Neural cell (in vitro differentiated cells): Measurements from ENCODE around the gene PIK3R1. TPM values are rescaled to one million over a fixed set of nuclear protein-coding genes. Genes with fewer than 3 reads are reported as not detected.

Source experiments
- H2AFZ ChIP-seq: fragments of 200-600, 300-800 bp; sonication (generic), shearing (Covaris generic); 2 replicates; pipeline ENCODE4 v1.6.0; 2014; ENCODE audit warnings: low read depth, mild to moderate bottlenecking, antibody characterized with exemption, low read length, moderate library complexity
- H3F3A ChIP-seq: fragments of 200-600 bp; shearing (Covaris generic); 2 replicates; pipeline ENCODE4 v1.6.1; 2016; ENCODE audit warnings: mild to moderate bottlenecking, moderate library complexity, mixed read lengths, antibody characterized with exemption, low read length; ENCODE audit not compliant: insufficient read depth, poor library complexity, severe bottlenecking
- H3K27ac ChIP-seq: fragments of 200-600, 300-800 bp; sonication (generic), shearing (Covaris generic); 2 replicates; pipeline ENCODE4 v1.5.1; 2014; ENCODE audit warnings: mild to moderate bottlenecking, low read length, moderate library complexity
- H3K27me3 ChIP-seq: fragments of 300-800, 200-600 bp; sonication (generic), shearing (Covaris generic); 2 replicates; pipeline ENCODE4 v1.6.0; 2014; ENCODE audit warnings: mild to moderate bottlenecking, low read depth, low read length, moderate library complexity; ENCODE audit not compliant: insufficient read depth
- H3K36me3 ChIP-seq: fragments of 300-800, 200-600 bp; sonication (generic), shearing (Covaris generic); 2 replicates; pipeline ENCODE4 v1.5.1; 2014; ENCODE audit warnings: mild to moderate bottlenecking, antibody characterized with exemption, low read length, moderate library complexity; ENCODE audit not compliant: insufficient read depth
- H3K4me2 ChIP-seq: fragments of 300-800, 200-600 bp; sonication (generic), shearing (Covaris generic); 2 replicates; pipeline ENCODE4 v1.6.0; 2014; ENCODE audit warnings: mild to moderate bottlenecking, low read length
- H3K4me3 ChIP-seq: fragments of 300-800, 200-600 bp; sonication (generic), shearing (Covaris generic); 2 replicates; pipeline ENCODE4 v1.5.1; 2014; ENCODE audit warnings: mild to moderate bottlenecking, low read length, moderate library complexity
- H3K79me2 ChIP-seq: fragments of 200-600 bp; shearing (Covaris generic); replicated peaks from 2 replicates; pipeline ENCODE4 v1.6.0; 2014; ENCODE audit warnings: mild to moderate bottlenecking, low read length, moderate library complexity; ENCODE audit not compliant: insufficient read depth
- H3K9ac ChIP-seq: fragments of 300-800, 200-600 bp; sonication (generic), shearing (Covaris generic); 2 replicates; pipeline ENCODE4 v1.6.1; 2016; ENCODE audit warnings: mild to moderate bottlenecking, low read length, mixed read lengths
- H3K9me2 ChIP-seq: fragments of 200-600 bp; shearing (Covaris generic); 2 replicates; pipeline ENCODE4 v1.6.1; 2016; ENCODE audit warnings: mild to moderate bottlenecking, low read length, mixed read lengths; ENCODE audit not compliant: insufficient read depth
- H3K9me3 ChIP-seq: fragments of 200-600, 300-800 bp; sonication (generic), shearing (Covaris generic); 2 replicates; pipeline ENCODE4 v1.6.1; 2016; ENCODE audit warnings: mild to moderate bottlenecking, mixed run types, low read length, moderate library complexity, mixed read lengths
- H4K20me1 ChIP-seq: fragments of 200-600 bp; shearing (Covaris generic); 2 replicates; pipeline ENCODE4 v1.6.1; 2016; ENCODE audit warnings: mild to moderate bottlenecking, mixed run types; ENCODE audit not compliant: insufficient read depth
- EP300 ChIP-seq: fragments of 450-650 bp; conservative IDR thresholded peaks from 2 replicates; pipeline ENCODE4 v1.6.1; 2014; ENCODE audit warnings: antibody characterized with exemption, mild to moderate bottlenecking, moderate library complexity; ENCODE audit not compliant: poor library complexity, severe bottlenecking
- EZH2 ChIP-seq: fragments of 200-600, 300-800 bp; shearing (Covaris generic), sonication (generic); IDR thresholded peaks from 2 replicates; pipeline ENCODE4 v1.6.1; 2014; ENCODE audit warnings: antibody characterized with exemption, low read length, borderline replicate concordance, mild to moderate bottlenecking; ENCODE audit not compliant: insufficient read depth, poor library complexity, severe bottlenecking
- MXI1 ChIP-seq: fragments of 450-650 bp; conservative IDR thresholded peaks from 2 replicates; pipeline ENCODE4 v1.6.1; 2014; ENCODE audit warnings: antibody characterized with exemption, mild to moderate bottlenecking; ENCODE audit not compliant: poor library complexity, severe bottlenecking
- POLR2AphosphoS5 ChIP-seq: IDR thresholded peaks from 2 replicates; pipeline ENCODE4 v1.6.1; 2012
- RAD21 ChIP-seq: fragments of 450-650 bp; conservative IDR thresholded peaks from 2 replicates; pipeline ENCODE4 v1.6.1; 2014; ENCODE audit warnings: antibody characterized with exemption, mild to moderate bottlenecking, moderate library complexity
- REST ChIP-seq: IDR thresholded peaks from 2 replicates; pipeline ENCODE4 v1.6.1; 2012; ENCODE audit warnings: borderline replicate concordance
- SMC3 ChIP-seq: fragments of 450-650 bp; conservative IDR thresholded peaks from 2 replicates; pipeline ENCODE4 v1.6.1; 2014; ENCODE audit warnings: antibody characterized with exemption, mild to moderate bottlenecking, moderate library complexity; ENCODE audit not compliant: poor library complexity
- TAF1 ChIP-seq: IDR thresholded peaks from 2 replicates; pipeline ENCODE4 v1.6.1; 2012; ENCODE audit warnings: low read depth
- polyA plus RNA-seq: library from polyadenylated mRNA; depleted of rRNA; stranded (reverse); fragments of >200 nt; gene quantifications from 2 replicates; pipeline ENCODE4 v1.2.3, GENCODE V29; 2014
- TF ChIP-seq, protein P1 (sequence below): fragments of 450-650 bp; IDR thresholded peaks from 2 replicates; pipeline ENCODE4 v1.5.1; 2014; ENCODE audit warnings: antibody characterized with exemption, mild to moderate bottlenecking, moderate library complexity; ENCODE audit not compliant: poor library complexity, severe bottlenecking

The PIK3R1 gene
- polyA plus RNA-seq, 1 donor from 2014 or later: 41.9 TPM

GRCh38 chr5:68215898-68216244 is 315 bp downstream of the PIK3R1 start:
- peaks cover 41% of the 10 kb centered on the region for H3K79me2 ChIP-seq
- H3K9me3 ChIP-seq: no peaks in the 10 kb centered on the region
- no peaks in the 10 kb centered on the region for H3K27me3 ChIP-seq
- no peaks in the 10 kb centered on the region for H3K9me2 ChIP-seq
- H2AFZ ChIP-seq: peak overlapping the region; percentile 46
- peak; percentile 16 for TF ChIP-seq MXI1
- TF ChIP-seq REST: no peak
- peak; percentile 21 for TF ChIP-seq TAF1
- H3K36me3 ChIP-seq: no peaks in the 10 kb centered on the region
- no peaks in the 10 kb centered on the region for H4K20me1 ChIP-seq
- H3K9ac ChIP-seq: peak overlapping the region; percentile 82
- H3K4me2 ChIP-seq: no peak overlapping the region
- H3K27ac ChIP-seq: peak overlapping the region; percentile 83
- H3F3A ChIP-seq: no peaks in the 10 kb centered on the region
- peak overlapping the region; percentile 96 for H3K4me3 ChIP-seq

DNA sequence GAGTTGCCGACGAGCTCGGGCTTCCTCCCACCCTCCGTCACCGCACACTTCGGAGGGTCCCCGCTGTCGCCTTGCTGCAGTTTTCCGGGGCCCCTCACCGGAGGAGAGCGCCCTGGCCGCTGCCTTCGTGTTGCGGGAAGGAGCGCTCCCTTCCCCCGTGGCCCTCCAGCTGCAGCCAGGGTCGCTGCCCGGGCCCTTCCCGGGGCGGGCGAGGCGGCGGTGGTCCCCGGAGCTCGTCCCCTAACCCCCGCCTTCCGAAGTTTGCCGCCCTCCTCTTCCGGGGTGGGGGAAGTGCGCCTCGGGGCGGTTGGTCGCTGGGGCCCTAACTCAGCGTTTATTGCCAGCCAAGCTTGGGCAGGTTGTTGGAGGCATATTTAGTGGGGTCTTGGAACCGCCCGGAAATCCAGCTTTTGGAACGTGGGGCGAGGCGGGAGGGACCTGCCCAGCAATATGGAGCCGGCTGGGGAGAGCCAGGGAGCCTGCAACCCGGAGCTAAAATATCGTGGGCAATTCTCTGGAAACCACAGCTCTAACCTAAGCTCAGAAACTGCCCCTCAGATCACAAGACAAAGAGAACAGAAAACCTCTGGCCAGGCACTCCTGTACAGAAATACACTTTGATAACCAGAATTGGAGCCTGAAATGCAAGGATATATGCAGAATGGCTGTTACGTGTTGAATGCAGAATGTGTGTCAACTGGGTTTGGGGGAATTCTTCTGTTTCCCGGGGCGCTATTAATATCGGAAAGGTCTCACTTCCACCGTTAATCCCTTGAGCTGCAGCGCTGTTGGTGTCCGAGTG is 890 bp downstream of the PIK3R1 start:
- peak overlapping the region; percentile 46 for H2AFZ ChIP-seq
- no peaks in the 10 kb centered on the region for H3K36me3 ChIP-seq
- peak overlapping the region; percentile 83 for H3K27ac ChIP-seq
- H3K79me2 ChIP-seq: peaks cover 47% of the 10 kb centered on the region
- no peaks in the 10 kb centered on the region for H3K9me2 ChIP-seq
- H4K20me1 ChIP-seq: no peaks in the 10 kb centered on the region
- TF ChIP-seq MXI1 (no peak), SMC3 (peak; percentile 41), EP300 (no peak), TAF1 (no peak), POLR2AphosphoS5 (peak; percentile 25), EZH2 (no peak), RAD21 (peak; percentile 49), REST (peak; percentile 24)
- TF ChIP-seq, protein P1, sequence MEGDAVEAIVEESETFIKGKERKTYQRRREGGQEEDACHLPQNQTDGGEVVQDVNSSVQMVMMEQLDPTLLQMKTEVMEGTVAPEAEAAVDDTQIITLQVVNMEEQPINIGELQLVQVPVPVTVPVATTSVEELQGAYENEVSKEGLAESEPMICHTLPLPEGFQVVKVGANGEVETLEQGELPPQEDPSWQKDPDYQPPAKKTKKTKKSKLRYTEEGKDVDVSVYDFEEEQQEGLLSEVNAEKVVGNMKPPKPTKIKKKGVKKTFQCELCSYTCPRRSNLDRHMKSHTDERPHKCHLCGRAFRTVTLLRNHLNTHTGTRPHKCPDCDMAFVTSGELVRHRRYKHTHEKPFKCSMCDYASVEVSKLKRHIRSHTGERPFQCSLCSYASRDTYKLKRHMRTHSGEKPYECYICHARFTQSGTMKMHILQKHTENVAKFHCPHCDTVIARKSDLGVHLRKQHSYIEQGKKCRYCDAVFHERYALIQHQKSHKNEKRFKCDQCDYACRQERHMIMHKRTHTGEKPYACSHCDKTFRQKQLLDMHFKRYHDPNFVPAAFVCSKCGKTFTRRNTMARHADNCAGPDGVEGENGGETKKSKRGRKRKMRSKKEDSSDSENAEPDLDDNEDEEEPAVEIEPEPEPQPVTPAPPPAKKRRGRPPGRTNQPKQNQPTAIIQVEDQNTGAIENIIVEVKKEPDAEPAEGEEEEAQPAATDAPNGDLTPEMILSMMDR: peak; percentile 17
- no peaks in the 10 kb centered on the region for H3F3A ChIP-seq
- no peaks in the 10 kb centered on the region for H3K9me3 ChIP-seq
- peak overlapping the region; percentile 82 for H3K9ac ChIP-seq
- H3K4me3 ChIP-seq: peak overlapping the region; percentile 96
- H3K27me3 ChIP-seq: no peaks in the 10 kb centered on the region
- H3K4me2 ChIP-seq: peak overlapping the region; percentile 80
